ENCODE measurements around the gene AP2M1.
"Not testable (repeated sequence)": the region's sequence is repeated elsewhere in the genome, so short reads cannot be mapped to it uniquely, and the experiment has no call there.

The AP2M1 gene

GRCh38 chr3:184174646-184175492 lies at the start of gene AP2M1:
AP2M1 (plus strand) TSS chr3:184174855; CDS start chr3:184176994, 2,139 bp downstream.
- peak; percentile 88 for DNase-seq (ENCODE audit: low read depth)

GRCh38 chr3:184126006-184126405 lies 48.6 kb upstream of the AP2M1 start:
- DNase-seq (ENCODE audit: low read depth) = no peak

- DNase-seq (ENCODE audit: low read depth) = no peak
These were observed 45.6 kb upstream of the AP2M1 start for GRCh38 chr3:184129012-184129411.

GRCh38 chr3:184132945-184133344 lies 41.7 kb upstream of the AP2M1 start:
- DNase-seq (ENCODE audit: low read depth) = no peak

GRCh38 chr3:184133840-184134745 lies 40.6 kb upstream of the AP2M1 start:
- DNase-seq (ENCODE audit: low read depth) = peak; percentile 81

GRCh38 chr3:184134746-184135148 lies 39.9 kb upstream of the AP2M1 start:
- DNase-seq (ENCODE audit: low read depth) = no peak

- DNase-seq (ENCODE audit: low read depth) = peak; percentile 87
These were observed 39.3 kb upstream of the AP2M1 start, which contains the start of gene EIF2B5 for GRCh38 chr3:184135149-184135910. EIF2B5 (plus strand) TSS chr3:184135358; CDS start chr3:184135386, 28 bp downstream.

- DNase-seq (ENCODE audit: low read depth) = no peak
These were observed 38.8 kb upstream of the AP2M1 start for GRCh38 chr3:184135911-184136260.

GRCh38 chr3:184140436-184140835 lies 34.2 kb upstream of the AP2M1 start:
- DNase-seq (ENCODE audit: low read depth) = no peak

- DNase-seq (ENCODE audit: low read depth) = no peak
These were observed 32.5 kb upstream of the AP2M1 start for GRCh38 chr3:184142199-184142598.

- no peak for DNase-seq (ENCODE audit: low read depth)
These were observed 31.3 kb upstream of the AP2M1 start for GRCh38 chr3:184143327-184143726.

- no peak for DNase-seq (ENCODE audit: low read depth)
These were observed 30.1 kb upstream of the AP2M1 start for GRCh38 chr3:184144505-184144904.

GRCh38 chr3:184145111-184145524 lies 29.5 kb upstream of the AP2M1 start:
- no peak for DNase-seq (ENCODE audit: low read depth)

- DNase-seq (ENCODE audit: low read depth) = no peak
These were observed 28.8 kb upstream of the AP2M1 start for GRCh38 chr3:184145751-184146270.

- no peak for DNase-seq (ENCODE audit: low read depth)
These were observed 26.6 kb upstream of the AP2M1 start for GRCh38 chr3:184148076-184148475.

- DNase-seq (ENCODE audit: low read depth) = no peak
These were observed 25.5 kb upstream of the AP2M1 start for GRCh38 chr3:184149123-184149522.

- DNase-seq (ENCODE audit: low read depth) = not testable (repeated sequence)
These were observed 24.9 kb upstream of the AP2M1 start for GRCh38 chr3:184149770-184150169.

- no peak for DNase-seq (ENCODE audit: low read depth)
These were observed 19.6 kb upstream of the AP2M1 start, which contains the start of gene DVL3 for GRCh38 chr3:184154885-184155643. DVL3 (plus strand) TSS chr3:184155377; CDS start chr3:184155636, 259 bp downstream.

- DNase-seq (ENCODE audit: low read depth) = no peak
These were observed 18.8 kb upstream of the AP2M1 start for GRCh38 chr3:184155644-184156521.

- DNase-seq (ENCODE audit: low read depth) = no peak
These were observed 18.1 kb upstream of the AP2M1 start for GRCh38 chr3:184156522-184156955.

Measured in HS-27A (cell line).